ENCODE measurements around the gene NISCH.
"Not testable (repeated sequence)": the region's sequence is repeated elsewhere in the genome, so short reads cannot be mapped to it uniquely, and the experiment has no call there.

Gene NISCH

DNA sequence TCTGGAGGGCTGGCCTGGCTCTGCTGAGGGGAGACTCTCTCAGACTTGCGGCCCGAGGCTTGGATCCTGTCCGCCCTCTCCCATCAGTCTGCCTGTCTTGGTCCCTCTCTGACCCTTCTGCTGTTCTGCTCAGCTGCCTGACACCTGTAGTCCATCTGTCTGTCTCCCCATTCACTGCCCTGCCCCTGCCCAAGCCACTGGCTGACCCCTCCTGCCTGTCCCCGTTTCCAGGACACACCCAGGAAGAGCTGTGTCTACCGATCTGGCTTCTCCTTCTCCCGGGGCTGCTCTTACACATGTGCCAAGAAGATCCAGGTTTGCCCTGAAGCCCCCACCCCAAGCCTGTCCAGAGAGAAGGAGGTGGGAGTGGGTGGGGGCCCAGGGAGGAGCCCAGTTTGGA lies 59.8 kb downstream of the NISCH start:
- DNase-seq (ENCODE audit: low spot score), result no peak

DNA sequence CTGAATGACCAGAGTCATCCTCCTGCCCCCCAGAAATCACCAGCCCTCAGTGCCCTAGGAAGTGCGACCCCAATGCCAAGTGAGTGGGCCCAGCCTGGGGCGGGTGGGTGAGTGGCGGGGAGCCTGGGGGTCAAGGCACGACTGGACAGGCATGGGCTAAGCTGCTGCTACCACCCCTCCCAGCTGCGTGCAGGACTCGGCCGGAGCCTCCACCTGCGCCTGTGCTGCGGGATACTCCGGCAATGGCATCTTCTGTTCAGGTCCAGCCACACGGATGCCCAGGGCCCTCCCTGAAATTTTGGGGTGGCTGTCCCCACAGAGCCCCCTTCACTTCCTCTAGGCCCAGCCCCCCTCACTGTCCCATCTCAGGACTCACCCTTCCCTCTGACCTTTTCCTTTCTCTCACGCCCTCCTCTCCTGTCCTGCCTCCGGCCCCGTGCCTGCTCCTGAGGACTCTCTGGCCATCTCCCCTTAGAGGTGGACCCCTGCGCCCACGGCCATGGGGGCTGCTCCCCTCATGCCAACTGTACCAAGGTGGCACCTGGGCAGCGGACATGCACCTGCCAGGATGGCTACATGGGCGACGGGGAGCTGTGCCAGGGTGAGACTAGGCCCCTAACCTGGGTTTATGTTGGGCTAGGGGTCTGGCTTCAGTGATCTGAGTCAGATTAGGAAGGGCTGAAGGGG lies 61.2 kb downstream of the NISCH start:
- DNase-seq (ENCODE audit: low spot score), result no peak

DNA sequence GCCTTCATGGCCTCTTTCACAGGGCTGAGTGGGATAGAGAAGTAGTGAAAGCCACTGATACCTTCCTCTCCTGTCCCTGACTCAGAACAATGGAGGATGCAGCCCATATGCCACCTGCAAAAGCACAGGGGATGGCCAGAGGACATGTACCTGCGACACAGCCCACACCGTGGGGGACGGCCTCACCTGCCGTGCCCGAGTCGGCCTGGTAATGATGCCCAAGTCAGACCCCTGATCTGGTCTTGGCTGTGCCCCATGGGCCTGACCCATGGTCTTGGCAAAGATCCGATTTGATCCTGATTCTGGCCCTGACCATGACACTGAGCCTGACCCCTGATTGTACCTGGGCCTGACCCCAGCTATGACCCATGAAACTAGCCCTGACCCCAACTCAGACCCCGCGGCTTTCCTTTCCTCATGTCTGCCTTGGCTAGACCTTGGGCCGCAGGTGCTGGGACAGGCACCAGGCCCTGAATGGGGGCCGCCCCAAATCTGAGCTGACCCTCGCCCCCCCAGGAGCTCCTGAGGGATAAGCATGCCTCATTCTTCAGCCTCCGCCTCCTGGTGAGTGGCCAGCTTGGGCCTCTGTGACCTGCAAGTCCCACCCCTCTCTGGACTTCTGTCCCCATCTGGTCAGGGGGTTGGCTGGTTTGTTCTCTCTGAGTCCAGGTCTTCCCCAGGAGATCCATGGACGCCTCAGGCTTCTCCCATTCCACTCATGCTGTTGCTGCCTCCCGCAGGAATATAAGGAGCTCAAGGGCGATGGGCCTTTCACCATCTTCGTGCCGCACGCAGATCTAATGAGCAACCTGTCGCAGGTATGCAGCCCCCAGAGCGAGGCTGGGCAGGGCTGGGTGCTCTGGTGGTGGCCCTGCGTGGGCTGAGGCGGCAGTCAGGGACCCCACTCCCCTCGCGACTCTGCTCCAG lies 62.7 kb downstream of the NISCH start:
- DNase-seq (ENCODE audit: low spot score), result no peak

- no peak for DNase-seq (ENCODE audit: low spot score)
Measured at GRCh38 chr3:52518723-52519444, 63.5 kb downstream of the NISCH start.

DNA sequence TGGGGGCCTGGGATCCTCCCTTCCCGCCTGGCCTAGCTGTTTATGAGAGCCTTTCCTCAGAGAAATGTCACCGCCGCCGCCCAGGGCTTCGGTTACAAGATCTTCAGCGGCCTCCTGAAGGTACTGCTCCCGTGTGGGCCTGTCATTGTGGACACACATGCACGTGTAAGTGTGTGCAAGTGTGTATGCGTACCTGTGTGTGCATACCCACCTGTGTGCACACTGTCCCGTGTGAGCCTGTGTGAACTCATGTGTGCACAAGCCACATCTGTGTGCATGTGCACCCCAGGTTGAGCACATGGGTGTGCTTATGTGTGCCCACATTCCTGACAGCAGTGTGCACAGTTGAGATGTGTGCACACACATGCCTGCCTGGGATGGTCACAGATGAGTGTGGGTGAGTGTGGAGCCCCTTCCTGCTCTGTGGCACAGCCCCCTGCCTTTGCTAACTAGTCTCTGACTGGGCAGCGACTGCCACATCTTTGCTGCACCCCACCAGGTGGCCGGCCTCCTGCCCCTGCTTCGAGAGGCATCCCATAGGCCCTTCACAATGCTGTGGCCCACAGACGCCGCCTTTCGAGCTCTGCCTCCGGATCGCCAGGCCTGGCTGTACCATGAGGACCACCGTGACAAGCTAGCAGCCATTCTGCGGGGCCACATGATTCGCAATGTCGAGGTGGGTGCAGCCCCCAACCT lies 64.2 kb downstream of the NISCH start:
- no peak for DNase-seq (ENCODE audit: low spot score)

GRCh38 chr3:52520141-52520667 lies 64.8 kb downstream of the NISCH start:
- no peak for DNase-seq (ENCODE audit: low spot score)

DNA sequence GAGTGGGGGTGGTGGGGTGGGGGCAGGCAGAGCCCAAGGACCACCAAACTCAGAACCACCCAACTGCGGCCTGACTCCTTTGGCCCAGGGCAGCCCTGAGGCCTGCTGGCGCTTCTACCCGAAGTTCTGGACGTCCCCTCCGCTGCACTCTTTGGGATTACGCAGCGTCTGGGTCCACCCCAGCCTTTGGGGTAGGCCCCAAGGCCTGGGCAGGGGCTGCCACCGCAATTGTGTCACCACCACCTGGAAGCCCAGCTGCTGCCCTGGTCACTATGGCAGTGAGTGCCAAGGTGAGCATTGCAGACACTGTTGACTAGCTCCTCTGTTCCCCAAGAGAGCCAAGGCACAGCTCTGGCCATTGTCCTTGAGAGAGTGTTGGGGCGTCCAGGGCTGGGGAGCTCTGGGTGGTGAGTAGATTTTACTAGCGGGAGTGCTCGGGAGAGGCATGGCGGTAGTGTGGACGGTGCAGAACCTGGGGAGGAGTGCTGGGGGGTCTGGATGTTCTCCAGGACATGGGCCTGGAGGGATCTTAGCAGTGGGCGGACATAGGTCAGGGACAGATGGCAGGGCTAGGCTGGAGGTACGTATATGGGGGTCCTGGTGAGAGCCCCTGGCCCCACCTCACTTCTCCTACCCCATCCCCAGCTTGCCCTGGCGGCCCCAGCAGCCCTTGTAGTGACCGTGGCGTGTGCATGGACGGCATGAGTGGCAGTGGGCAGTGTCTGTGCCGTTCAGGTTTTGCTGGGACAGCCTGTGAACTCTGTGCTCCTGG lies 65.5 kb downstream of the NISCH start:
- no peak for DNase-seq (ENCODE audit: low spot score)

GRCh38 chr3:52521488-52521824 lies 66.1 kb downstream of the NISCH start:
- no peak for DNase-seq (ENCODE audit: low spot score)

- DNase-seq (ENCODE audit: low spot score), result no peak
Measured at GRCh38 chr3:52521881-52522650, 66.7 kb downstream of the NISCH start.

GRCh38 chr3:52522651-52523251 lies 67.3 kb downstream of the NISCH start:
- DNase-seq (ENCODE audit: low spot score), result no peak

DNA sequence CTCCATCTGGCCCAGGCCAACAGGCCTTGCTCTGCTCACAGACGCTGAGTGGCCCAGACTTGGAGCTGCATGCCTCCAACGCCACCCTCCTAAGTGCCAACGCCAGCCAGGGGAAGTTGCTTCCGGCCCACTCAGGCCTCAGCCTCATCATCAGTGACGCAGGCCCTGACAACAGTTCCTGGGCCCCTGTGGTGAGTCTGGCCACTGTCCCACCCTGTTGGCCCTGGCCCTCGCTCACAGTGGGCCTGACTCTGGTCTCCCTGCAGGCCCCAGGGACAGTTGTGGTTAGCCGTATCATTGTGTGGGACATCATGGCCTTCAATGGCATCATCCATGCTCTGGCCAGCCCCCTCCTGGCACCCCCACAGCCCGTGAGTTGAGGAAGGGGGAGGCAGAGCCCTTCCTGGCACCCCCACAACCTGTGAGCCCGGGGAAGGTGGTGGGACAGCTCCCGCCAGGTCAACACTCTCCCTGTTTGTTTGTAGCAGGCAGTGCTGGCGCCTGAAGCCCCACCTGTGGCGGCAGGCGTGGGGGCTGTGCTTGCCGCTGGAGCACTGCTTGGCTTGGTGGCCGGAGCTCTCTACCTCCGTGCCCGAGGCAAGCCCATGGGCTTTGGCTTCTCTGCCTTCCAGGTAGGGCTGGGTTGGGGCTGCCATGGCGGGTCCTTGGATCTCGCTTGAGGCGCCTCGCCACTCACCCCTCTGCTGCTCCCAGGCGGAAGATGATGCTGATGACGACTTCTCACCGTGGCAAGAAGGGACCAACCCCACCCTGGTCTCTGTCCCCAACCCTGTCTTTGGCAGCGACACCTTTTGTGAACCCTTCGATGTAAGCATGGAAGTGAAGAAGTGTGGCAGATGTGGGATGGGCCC lies 68.2 kb downstream of the NISCH start:
- DNase-seq (ENCODE audit: low spot score), result no peak

GRCh38 chr3:52524258-52524751 lies 68.9 kb downstream of the NISCH start:
- no peak for DNase-seq (ENCODE audit: low spot score)

DNA sequence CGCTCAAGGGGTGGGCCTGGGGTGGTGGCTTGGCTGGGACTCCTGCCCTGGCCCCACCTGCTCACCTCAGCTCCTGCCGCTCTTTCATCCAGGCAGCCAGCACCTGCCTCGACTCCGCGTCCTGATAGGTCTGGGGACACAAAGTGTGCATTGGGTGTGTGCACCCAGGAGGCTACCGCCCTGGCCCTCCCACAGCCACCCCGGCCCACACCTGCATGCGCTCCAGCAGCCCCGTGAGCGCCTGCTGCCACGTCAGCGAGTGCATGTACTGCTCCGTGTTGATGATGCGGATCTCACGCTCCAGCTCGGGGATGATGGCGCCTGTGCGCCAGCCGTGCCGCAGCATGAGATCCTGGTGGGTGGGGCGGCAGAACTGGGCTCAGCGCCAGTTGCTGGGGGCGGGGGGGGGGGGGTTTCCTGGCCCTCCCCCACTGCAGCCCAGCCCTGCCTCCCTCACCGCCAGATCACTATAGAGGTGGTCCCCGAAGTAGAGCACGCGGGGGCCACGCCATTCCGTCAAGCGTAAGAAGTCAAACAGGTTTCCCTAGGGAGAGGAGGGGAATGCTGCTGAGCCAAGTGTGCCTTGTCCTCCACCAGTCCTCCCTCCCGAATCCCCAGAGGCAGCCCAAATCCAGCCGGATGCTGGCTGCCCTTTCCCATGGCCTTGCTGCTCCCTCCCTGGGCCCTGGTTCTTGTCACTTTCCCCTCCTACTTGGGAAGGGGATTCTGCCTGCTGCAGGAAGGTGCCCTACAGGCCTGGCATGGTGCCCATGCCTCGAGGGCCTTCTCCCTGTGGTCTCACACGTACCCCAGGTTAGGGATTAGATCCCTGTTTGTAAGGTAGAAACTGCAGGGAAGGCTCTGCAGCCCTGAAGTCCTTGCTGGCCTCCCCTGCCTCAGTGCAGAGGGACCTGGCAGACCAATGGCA lies 69.6 kb downstream of the NISCH start:
- DNase-seq (ENCODE audit: low spot score), result no peak

- DNase-seq (ENCODE audit: low spot score), result no peak
Measured at GRCh38 chr3:52525680-52526561, 70.5 kb downstream of the NISCH start.

DNA sequence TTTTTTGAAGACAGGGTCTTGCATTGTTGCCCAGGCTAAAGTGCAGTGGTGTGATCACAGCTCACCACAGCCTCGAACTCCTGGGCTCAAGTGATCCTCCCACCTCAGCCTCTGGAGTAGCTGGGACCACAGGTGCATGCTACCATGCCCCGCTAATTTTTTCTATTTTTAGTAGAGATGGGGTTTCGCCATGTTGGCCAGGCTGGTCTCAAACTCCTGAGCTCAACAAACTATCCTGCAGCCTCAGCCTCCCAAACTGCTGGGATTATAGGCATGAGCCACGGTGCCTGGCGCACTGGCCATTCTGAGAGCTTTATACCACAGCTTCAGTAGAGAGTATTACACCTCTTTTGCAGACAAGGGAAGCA lies 71.3 kb downstream of the NISCH start:
- not testable (repeated sequence) for DNase-seq (ENCODE audit: low spot score)

DNA sequence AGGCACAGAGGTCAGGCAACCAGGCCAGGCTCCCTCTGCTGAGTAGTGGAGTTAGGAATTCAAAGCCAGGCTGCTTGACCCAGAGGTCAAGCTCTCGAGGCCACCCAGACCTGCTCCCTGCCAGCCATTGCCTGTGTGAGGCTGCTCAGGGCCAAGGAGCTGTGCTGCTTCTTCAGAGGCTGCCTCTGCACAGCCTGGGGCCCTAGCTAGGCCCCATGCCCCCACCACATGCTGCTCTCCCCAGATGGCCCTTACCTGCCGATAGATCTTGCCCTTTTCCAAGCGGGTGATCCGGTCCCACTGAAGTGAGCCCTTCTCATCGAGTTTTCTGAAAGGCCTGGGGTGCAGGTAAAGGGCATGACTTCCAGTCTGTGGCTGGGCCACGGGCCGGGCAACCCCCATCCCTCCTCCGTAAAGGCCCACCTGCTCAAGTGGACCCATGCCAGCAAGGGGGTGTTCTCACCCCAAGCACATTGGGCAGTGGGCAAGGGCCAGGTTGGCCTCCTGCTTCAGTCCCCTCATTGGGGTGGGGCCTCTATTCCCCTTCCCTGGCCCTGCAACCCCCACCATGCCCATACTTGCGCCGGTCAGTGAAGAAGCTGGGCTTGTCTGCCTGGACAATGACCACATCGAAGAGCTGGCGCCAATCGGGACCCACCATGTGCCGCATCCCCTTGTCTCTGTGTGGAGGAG lies 71.8 kb downstream of the NISCH start:
- DNase-seq (ENCODE audit: low spot score), result no peak

Data from AG08395 (cell line).